ENCODE results near the gene KRT35.

DNA sequence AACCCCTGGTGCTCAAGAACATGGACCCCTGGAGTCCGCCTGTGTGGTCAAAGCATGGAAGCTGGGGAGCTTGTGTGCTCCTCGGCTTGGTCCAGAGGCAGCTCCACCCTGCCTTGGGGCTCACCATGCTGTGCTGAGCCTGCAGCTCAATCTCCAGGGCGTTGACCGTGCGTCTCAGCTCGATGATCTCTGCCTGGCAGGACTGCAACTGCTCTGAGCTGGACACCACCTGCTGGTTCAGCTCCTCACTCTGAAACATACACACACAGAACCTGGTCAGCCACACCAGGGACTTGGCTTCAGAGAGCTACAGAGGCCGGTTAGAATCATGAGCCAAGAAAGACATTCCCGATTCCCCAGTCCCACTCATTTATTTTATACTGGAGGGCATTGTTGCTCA lies 2.7 kb downstream of the KRT35 start:
- TF ChIP-seq GATA2 (IDR thresholded peaks at IDR 0.05; ENCODE audit: low read depth, low read length) (no peak), GATA3 (IDR thresholded peaks at IDR 0.05; ENCODE audit: low read depth, low read length) (no peak)

All from SH-SY5Y (cell line).